HepG2 (cell line): Measurements from ENCODE around the gene NACC2. TPM values are rescaled to one million over a fixed set of nuclear protein-coding genes. Genes with fewer than 3 reads are reported as not detected.
A peak's percentile ranks its signal among the peaks of the same experiment; 100 is the strongest.

Source experiments
- HNRNPK ChIP-seq: fragments of 200-400 bp; formaldehyde crosslinking; IDR thresholded peaks from 2 replicates; pipeline ENCODE4 v1.6.1; 2018; ENCODE audit warnings: low read length, low read depth, moderate library complexity, mild to moderate bottlenecking; ENCODE audit not compliant: poor library complexity, severe bottlenecking
- NCOR1 ChIP-seq: fragments of 200-600 bp; sonication (generic); IDR thresholded peaks from 2 replicates; pipeline ENCODE4 v1.7.0; 2017; ENCODE audit warnings: antibody characterized with exemption, low read length, borderline replicate concordance
- NFE2L2 ChIP-seq: fragments of 150-350 bp; IDR thresholded peaks from 2 replicates; pipeline ENCODE4 v1.6.1; 2014; ENCODE audit warnings: low read length
- PATZ1 ChIP-seq: sonication (generic); formaldehyde crosslinking; IDR thresholded peaks from 2 replicates; pipeline ENCODE4 v1.4.0; 2020; ENCODE audit warnings: missing genetic modification reagents
- RARG ChIP-seq: sonication (generic); formaldehyde crosslinking; IDR thresholded peaks from 2 replicates; pipeline ENCODE4 v1.4.0; 2020; ENCODE audit warnings: low read depth, mild to moderate bottlenecking, missing genetic modification reagents
- RFXANK ChIP-seq: IDR thresholded peaks from 2 replicates; pipeline ENCODE4 v1.6.1; 2016
- SMC3 ChIP-seq: IDR thresholded peaks from 2 replicates; pipeline ENCODE4 v1.6.1; 2011; ENCODE audit warnings: low read length, improper control_type of control experiment
- ZBTB39 ChIP-seq: sonication (generic); formaldehyde crosslinking; IDR thresholded peaks from 2 replicates; pipeline ENCODE4 v1.5.0; 2020; ENCODE audit warnings: missing genetic modification reagents
- ZBTB43 ChIP-seq: sonication (generic); formaldehyde crosslinking; conservative IDR thresholded peaks from 2 replicates; pipeline ENCODE4 v1.4.0; 2020; ENCODE audit warnings: missing genetic modification reagents
- ZEB1 ChIP-seq: IDR thresholded peaks from 2 replicates; pipeline ENCODE4 v1.6.1; 2012; ENCODE audit warnings: mild to moderate bottlenecking, low read depth, inconsistent platforms; ENCODE audit not compliant: insufficient replicate concordance
- ZFP36 ChIP-seq: fragments of 150-350 bp; IDR thresholded peaks from 2 replicates; pipeline ENCODE4 v1.6.1; 2018; ENCODE audit warnings: borderline replicate concordance, low read length, low read depth; ENCODE audit not compliant: partially characterized antibody
- ZNF44 ChIP-seq: sonication (generic); formaldehyde crosslinking; IDR thresholded peaks from 2 replicates; pipeline ENCODE4 v1.5.1; 2020; ENCODE audit warnings: mild to moderate bottlenecking, missing genetic modification reagents
- ZNF530 ChIP-seq: sonication (generic); formaldehyde crosslinking; IDR thresholded peaks from 2 replicates; pipeline ENCODE4 v1.5.0; 2020; ENCODE audit warnings: low read depth, mild to moderate bottlenecking, missing genetic modification reagents
- ZNF552 ChIP-seq: sonication (generic); formaldehyde crosslinking; IDR thresholded peaks from 2 replicates; pipeline ENCODE4 v1.9.0; 2022; ENCODE audit warnings: missing genetic modification reagents, mild to moderate bottlenecking, borderline replicate concordance
- ZNF609 ChIP-seq: sonication (generic); formaldehyde crosslinking; IDR thresholded peaks from 2 replicates; pipeline ENCODE4 v1.4.0; 2020; ENCODE audit warnings: mild to moderate bottlenecking, missing genetic modification reagents, borderline replicate concordance
- ZNF619 ChIP-seq: sonication (generic); formaldehyde crosslinking; IDR thresholded peaks from 2 replicates; pipeline ENCODE4 v1.4.0; 2020; ENCODE audit warnings: mild to moderate bottlenecking, missing genetic modification reagents
- ZNF746 ChIP-seq: sonication (generic); formaldehyde crosslinking; IDR thresholded peaks from 2 replicates; pipeline ENCODE4 v1.8.0; 2022; ENCODE audit warnings: mild to moderate bottlenecking, missing genetic modification reagents
- ZNF770 ChIP-seq: sonication (generic); formaldehyde crosslinking; IDR thresholded peaks from 2 replicates; pipeline ENCODE4 v1.5.0; 2020; ENCODE audit warnings: mild to moderate bottlenecking, missing genetic modification reagents
- polyA plus RNA-seq, 8 experiments: library from polyadenylated mRNA; depleted of rRNA in 3 of 8; stranded (reverse) in 7 of 8; unstranded in 1 of 8; fragments of >200 nt; fragmentation: Illumina TruSeq in 4 of 8; extraction: Trizol in 4 of 8; gene quantifications; 2 replicates each; pipeline versions ENCODE4 v1.2.1 to v1.2.3, GENCODE V29; 2011 to 2016; ENCODE audit warnings: low read depth in 4 of 8, missing spikeins in 1 of 8, mixed read lengths in 1 of 8; ENCODE audit not compliant: insufficient read depth in 1 of 8
- total RNA-seq, 5 experiments: library from RNA; depleted of rRNA; stranded (reverse); fragments of >200 nt; fragmentation: Illumina TruSeq; extraction: Trizol; gene quantifications; 2 replicates each; pipeline ENCODE4 v1.2.3, GENCODE V29; 2016; ENCODE audit warnings: low read depth in 1 of 5

The NACC2 gene
- total and polyA plus RNA-seq, 2 of the 13 experiments (the other 11 are each of a cell fraction or from before 2014, with no cell fraction given), result 5.9 to 12.3 TPM

GRCh38 chr9:135971892-135972291, 123.2 kb downstream of the NACC2 start (continued):
- TF ChIP-seq ZFP36, result no peak
- peak; percentile 98 for TF ChIP-seq ZNF44 (CRISPR knock-in tag)
- TF ChIP-seq ZNF609 (CRISPR knock-in tag), result peak; percentile 78
- peak; percentile 99 for TF ChIP-seq ZNF552 (CRISPR knock-in tag)
- peak; percentile 95 for TF ChIP-seq RFXANK (CRISPR knock-in tag)
- TF ChIP-seq ZBTB39 (CRISPR knock-in tag), result peak; percentile 81; the same call in 1 of the 2 replicates
- TF ChIP-seq HNRNPK, result no peak
- peak; percentile 84 for TF ChIP-seq PATZ1 (CRISPR knock-in tag)
- no peak for TF ChIP-seq NFE2L2
- TF ChIP-seq ZBTB43 (CRISPR knock-in tag), result peak; percentile 98
- TF ChIP-seq ZEB1, result peak; percentile 100
- TF ChIP-seq ZNF530 (CRISPR knock-in tag), result peak; percentile 96
- peak; percentile 85 for TF ChIP-seq ZNF619 (CRISPR knock-in tag)
- peak; percentile 96 for TF ChIP-seq ZNF746 (CRISPR knock-in tag)
- TF ChIP-seq SMC3, result no peak
- peak; percentile 95; the same call in 1 of the 2 replicates for TF ChIP-seq RARG (CRISPR knock-in tag)
- peak; percentile 45; the same call in 1 of the 2 replicates for TF ChIP-seq ZNF770 (CRISPR knock-in tag)
- no peak for TF ChIP-seq NCOR1
